NCI-H2227 treated with DMSO at 0.1 percent for 48 hours (cell line): ENCODE measurements around the gene KDM4C.

Experiments used
- DNase-seq: peaks from one replicate; lab custom pipeline; 2025; lab: John Stamatoyannopoulos, UW

Gene KDM4C

GRCh38 chr9:6904371-6904770 lies 146.6 kb downstream of the KDM4C start:
- DNase-seq, result no peak

DNA sequence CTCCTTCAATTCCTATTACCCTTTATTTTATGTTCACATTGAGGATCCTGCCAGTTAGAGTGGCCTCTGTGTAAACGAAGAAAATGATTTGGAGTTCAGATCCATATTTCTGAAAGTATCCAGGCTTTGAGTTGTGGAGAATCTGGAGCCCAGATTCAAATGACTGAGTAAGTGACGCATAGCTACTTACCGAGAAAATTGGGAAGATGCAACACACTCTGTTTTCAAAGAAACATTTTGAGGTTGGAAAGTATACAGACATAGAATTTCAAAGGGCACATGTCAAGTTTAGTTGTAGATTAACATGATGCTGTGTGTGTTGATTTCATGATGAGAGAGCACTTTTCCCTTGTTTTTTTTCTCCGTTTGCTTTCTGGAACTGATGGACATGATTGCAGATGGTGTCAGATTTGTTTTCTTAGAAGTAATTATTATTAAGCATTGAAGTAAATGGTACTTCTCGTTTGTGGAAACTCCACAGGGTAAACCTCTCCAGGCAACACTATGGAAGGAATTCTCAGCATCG lies 148.1 kb downstream of the KDM4C start:
- DNase-seq, result no peak

DNA sequence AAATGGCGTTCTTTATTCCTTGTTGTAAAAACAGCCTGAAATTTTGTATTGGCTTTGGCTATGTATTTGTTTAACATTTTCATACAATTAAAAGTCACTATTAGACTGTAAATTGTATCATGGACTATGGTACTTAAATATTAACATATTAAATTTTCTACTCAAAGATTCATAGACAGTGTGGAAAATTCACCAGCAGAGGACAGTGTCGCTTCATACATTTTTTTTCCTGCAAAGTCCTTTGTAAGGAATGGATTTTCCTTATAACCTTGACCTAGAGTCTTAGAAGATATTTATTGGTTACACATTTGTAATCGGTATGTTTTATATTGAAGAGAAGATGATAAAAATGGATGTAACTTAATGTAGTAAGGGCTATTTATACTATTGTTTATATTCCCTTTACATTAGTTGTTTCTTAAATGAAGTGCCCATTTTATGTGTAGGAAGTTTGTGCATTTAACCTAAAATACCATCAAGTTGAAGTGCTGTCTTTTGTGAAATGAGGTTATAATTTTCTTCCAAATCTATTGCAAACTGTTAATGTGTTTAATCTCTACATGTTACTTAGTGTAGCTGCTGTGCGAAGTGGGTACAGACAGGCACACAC lies 150.1 kb downstream of the KDM4C start:
- DNase-seq, result peak; percentile 59

DNA sequence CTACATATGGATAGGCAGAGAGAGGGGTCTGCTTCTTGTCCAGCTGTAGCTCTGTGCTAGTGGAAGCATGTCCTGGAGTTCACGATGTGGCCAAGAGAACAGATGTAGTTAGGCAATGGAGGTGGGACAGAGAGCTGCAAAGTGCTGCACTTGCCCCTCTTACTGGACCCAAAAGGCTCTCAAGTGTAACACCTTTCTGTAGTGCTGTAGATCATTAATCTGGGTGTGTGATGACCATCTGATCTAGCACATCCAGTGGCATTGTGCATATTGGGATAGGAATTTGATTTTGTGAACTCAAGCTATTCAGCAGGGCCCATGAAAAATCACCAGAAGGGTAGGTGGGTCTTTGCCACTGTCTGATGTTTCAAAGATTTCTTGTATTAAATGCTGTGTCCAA lies 151.4 kb downstream of the KDM4C start:
- no peak for DNase-seq

DNA sequence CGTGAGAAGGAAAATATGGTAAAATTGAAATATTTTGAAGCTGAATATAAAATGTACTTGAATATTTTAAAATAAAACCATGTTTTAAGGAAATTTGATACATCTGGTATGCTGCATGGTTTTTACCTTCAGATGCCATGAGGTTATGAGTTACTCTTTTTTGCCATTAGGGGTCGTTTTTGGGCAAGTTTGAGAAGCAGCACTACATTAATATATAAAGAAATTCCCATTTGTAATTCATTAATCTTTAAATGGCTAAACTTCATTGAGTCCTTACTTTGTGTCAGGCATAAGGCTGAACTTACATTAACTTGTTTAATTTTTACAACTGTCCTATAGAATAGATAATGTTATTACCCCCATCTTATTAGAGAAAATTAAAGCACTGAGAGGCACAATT lies 152.3 kb downstream of the KDM4C start:
- no peak for DNase-seq

- DNase-seq, result no peak
These were observed 152.7 kb downstream of the KDM4C start for GRCh38 chr9:6910497-6910896.

GRCh38 chr9:6911901-6912638 lies 154.3 kb downstream of the KDM4C start:
- no peak for DNase-seq

GRCh38 chr9:6915635-6916034 lies 157.9 kb downstream of the KDM4C start:
- peak; percentile 44 for DNase-seq

GRCh38 chr9:6917162-6917561 lies 159.4 kb downstream of the KDM4C start:
- DNase-seq, result no peak

GRCh38 chr9:6920041-6920440 lies 162.3 kb downstream of the KDM4C start:
- DNase-seq, result no peak

DNA sequence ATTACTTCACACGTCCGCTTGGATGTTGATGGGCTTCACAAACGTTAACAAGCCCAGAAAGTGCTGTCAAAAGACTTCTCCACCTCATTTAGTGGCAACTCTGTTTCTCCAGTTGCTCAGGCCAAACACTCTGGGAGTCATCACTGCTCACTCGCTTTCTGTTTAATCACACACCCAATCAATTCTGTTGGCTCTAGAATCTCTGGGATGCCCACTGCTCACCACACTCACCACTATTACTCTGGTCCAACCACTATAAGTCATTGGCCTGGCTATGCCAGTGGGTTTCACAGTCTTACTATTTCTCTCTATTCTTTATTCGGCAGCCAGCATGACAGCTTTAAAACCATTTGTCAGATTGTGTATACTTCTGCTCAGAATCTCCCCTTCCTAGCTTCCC lies 163.5 kb downstream of the KDM4C start:
- no peak for DNase-seq

GRCh38 chr9:6922124-6922676 lies 164.4 kb downstream of the KDM4C start:
- DNase-seq, result no peak

DNA sequence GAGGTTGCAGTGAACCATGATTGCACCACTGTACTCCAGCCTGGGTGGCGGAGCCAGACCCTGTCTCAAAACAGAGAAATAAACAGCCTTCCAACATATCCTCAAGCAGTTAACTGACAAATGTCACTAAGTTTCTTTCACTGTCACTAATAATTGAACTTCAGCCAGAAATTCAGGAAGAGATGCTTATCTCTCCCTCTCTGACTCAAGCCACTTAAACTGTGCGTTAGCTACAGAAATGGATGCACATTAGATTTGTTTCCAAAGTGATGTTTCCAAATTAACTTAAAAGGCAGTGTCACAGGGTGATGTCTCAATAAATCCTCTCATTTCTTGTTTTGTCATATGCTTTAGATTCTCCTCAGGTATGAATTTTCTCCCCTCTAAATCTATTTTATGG lies 164.9 kb downstream of the KDM4C start:
- no peak for DNase-seq

DNA sequence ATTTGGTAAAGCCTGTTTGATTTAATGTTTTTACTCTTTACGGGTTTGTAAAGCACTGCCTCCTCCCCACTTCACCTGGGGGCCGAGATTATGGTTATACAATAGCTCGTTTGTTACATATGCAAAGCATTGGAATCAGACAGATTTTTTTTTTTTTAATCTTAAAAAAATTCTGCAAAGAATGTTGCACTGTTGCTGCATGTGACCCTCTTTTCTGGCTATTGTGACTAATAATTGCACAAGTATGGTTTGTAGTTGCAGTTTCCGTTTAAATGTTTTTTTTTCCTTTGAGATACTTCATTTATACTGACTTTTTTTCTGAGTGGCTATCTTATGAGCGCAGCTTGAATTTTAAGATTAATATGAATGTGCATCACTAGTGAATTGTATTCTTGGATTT lies 165.3 kb downstream of the KDM4C start:
- DNase-seq, result no peak

DNA sequence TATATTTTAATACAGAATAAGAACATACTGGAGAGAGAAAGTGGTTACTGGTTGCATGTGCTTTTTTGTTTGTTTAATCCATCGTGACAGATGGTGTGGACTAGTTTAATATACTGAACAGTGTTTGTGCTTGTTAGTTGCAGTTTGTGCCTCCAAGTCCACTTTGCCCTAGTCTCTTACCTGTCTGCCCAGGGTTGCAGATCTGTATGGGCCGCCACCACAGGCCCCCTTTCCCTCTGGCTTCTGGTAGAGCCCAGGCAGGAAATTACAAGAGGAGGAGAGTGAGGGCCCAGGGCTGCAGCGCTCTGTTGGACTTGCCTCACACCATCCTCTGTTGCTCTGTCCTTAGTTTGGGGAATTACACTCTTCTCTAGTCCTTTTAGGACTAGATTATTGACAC lies 166.4 kb downstream of the KDM4C start:
- no peak for DNase-seq

GRCh38 chr9:6924988-6925563 lies 167.3 kb downstream of the KDM4C start:
- no peak for DNase-seq

DNA sequence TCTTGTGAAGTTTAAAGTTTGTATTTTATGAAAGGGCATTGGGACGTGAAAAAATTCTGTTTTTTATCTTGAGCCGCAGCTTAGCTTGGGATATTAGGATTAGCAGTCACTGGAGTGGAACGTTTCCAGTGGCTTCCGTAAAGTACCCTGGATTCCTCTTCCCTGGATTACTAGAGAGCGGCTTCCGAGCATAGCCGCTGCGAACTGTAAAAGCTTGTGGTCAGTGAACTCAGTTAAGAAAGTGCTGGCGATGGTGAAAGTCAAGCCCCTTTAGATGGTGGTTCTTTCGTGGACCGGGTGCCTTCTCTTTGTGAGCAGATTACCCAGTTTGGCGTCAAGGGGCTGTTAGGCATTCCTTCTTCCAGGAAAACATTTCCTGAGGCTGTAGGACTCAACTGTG lies 168.1 kb downstream of the KDM4C start:
- no peak for DNase-seq

- DNase-seq, result no peak
These were observed 168.7 kb downstream of the KDM4C start for GRCh38 chr9:6926436-6926835.

DNA sequence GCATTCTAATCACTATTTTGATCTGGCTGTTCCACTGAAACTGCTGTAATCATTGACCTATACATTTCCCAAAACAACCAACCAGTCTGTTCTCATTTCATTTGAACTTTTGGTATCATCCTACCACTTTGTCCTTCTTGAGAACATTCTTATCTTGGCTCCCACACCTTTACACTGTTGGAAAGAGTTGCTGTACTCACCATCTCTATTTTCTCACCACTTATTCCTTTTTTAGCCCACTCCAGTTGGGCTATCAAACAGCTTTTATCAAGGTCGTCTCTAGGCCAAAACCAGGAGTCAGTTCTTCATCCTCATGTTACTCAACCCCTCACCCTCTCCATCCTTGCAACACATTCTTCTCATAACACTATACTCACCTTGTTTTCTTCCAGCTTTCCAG lies 170.1 kb downstream of the KDM4C start:
- no peak for DNase-seq

DNA sequence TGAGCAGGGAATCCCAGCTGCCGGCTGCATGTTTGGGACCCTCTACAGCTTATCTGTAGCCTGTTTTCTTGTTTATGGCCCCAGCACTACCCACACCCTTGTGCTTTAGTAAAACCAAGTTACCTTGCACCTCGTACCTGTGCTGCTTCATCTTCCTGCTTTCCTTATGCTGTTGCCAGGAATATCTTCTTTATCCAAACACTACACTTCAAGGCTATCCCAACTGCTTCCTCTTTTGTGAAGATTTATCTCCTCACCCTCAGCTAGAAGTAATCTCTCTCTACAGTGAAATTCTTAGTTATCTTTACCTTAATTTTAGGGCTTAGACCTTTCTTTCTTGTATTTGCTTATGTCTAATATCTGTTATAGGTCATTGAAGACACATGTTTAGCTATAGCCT lies 171.1 kb downstream of the KDM4C start:
- DNase-seq, result no peak

GRCh38 chr9:6929441-6930215 lies 171.9 kb downstream of the KDM4C start:
- DNase-seq, result no peak

DNA sequence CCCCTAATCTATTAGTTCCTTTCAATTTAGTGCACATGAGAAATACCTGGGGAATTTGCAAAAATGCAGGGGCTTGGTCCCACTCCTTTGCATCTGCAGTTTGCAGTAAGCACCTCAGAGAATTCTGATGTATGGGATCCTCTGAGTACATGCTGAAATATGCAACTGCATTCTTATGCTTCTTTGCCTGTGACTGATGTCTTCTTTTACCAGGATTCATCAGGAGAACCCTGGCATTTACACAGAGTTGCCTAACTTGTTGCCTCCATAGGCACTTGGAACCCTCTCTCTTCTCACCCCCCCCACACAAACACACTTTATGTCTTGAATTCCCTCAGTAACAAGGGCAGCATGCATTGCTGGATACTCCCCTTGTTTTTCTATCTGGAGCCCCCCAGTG lies 173.1 kb downstream of the KDM4C start:
- no peak for DNase-seq
